Kidney epithelial cell (primary cell): ENCODE measurements around the gene ZIC2. TPM values are rescaled to one million over a fixed set of nuclear protein-coding genes. Genes with fewer than 3 reads are reported as not detected.

Experiments
- DNase-seq: peaks from one replicate; pipeline ENCODE4 v3.0.0-alpha.2; 2010; ENCODE audit warnings: low read depth
- H3K27me3 ChIP-seq: 2 replicates; pipeline ENCODE4 v1.6.0; 2011; ENCODE audit warnings: low read length; ENCODE audit not compliant: control insufficient read depth, insufficient read depth
- H3K36me3 ChIP-seq: 2 replicates; pipeline ENCODE4 v1.5.1; 2011; ENCODE audit warnings: low read length; ENCODE audit not compliant: control insufficient read depth, insufficient read depth
- H3K4me3 ChIP-seq: 2 replicates; pipeline ENCODE4 v1.5.1; 2011; ENCODE audit warnings: low read depth, mild to moderate bottlenecking, control low read depth, low read length
- CTCF ChIP-seq: IDR thresholded peaks from 2 replicates; pipeline ENCODE4 v1.5.1; 2011; ENCODE audit warnings: mild to moderate bottlenecking, moderate library complexity, low read length, control low read depth, inconsistent platforms; ENCODE audit not compliant: insufficient read depth, poor library complexity, severe bottlenecking
- total RNA-seq: library from RNA; depleted of rRNA; stranded (reverse); fragments of >200 nt; gene quantifications from 2 replicates; pipeline ENCODE4 v1.2.3, GENCODE V29; 2015

The ZIC2 gene
- total RNA-seq, 1 donor from 2014 or later, result not detected

- peaks cover 88% of the 10 kb centered on the region for H3K27me3 ChIP-seq
- no peak for DNase-seq
- no peaks in the 10 kb centered on the region for H3K36me3 ChIP-seq
- H3K4me3 ChIP-seq, result no peak overlapping the region
- TF ChIP-seq CTCF, result no peak
Observed at GRCh38 chr13:99993660-99994637, 12.4 kb downstream of the ZIC2 start.

- Histone ChIP-seq H3K36me3 (no peaks in the 10 kb centered on the region), H3K27me3 (peaks cover 82% of the 10 kb centered on the region), H3K4me3 (no peak overlapping the region)
- TF ChIP-seq CTCF, result no peak
- DNase-seq, result no peak
Observed at GRCh38 chr13:99994638-99995020, 13.0 kb downstream of the ZIC2 start.

GRCh38 chr13:99995104-99995588 is 13.6 kb downstream of the ZIC2 start:
- Histone ChIP-seq H3K4me3 (no peak overlapping the region), H3K27me3 (peaks cover 77% of the 10 kb centered on the region), H3K36me3 (no peaks in the 10 kb centered on the region)
- no peak for DNase-seq
- TF ChIP-seq CTCF, result no peak

DNA sequence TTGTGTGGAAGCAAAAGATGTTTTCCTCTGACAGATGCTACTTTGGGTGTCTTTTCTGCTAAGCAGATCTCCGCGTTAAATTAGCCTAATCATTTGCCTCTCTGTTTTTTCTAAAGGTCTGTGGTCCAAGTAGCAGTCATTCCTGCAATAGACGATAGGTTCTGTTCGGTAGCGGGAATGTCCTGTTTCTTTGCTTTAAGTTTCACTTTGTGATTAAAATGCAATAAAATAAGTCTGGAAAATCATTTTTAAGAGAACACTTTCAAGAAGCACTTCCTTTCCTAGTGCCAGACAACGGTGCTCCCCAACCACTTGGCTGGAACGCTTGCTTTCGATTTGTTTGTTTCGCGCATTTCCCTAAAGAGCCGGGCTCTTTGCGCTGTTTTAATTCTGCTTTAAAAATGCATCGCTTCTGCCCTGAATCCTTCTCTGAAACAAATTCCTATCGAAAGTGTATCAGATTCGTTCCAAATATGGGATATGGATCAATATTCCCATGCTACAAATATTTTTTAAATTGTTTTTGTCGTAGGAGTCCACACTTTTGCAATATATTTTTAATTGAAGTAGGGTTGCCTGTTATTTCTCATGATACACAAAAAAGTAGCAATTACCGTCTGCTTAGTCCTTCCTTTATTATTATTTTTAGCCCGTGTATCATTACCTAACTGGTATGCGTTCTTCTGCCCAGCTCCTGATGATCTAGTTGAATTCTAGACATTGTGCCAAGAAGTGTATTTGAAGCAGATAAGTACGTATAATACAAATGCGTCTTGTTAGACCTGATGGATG is 14.2 kb downstream of the ZIC2 start:
- H3K4me3 ChIP-seq, result no peak overlapping the region
- H3K27me3 ChIP-seq, result peaks cover 71% of the 10 kb centered on the region
- no peak for TF ChIP-seq CTCF
- DNase-seq, result no peak
- H3K36me3 ChIP-seq, result no peaks in the 10 kb centered on the region

DNA sequence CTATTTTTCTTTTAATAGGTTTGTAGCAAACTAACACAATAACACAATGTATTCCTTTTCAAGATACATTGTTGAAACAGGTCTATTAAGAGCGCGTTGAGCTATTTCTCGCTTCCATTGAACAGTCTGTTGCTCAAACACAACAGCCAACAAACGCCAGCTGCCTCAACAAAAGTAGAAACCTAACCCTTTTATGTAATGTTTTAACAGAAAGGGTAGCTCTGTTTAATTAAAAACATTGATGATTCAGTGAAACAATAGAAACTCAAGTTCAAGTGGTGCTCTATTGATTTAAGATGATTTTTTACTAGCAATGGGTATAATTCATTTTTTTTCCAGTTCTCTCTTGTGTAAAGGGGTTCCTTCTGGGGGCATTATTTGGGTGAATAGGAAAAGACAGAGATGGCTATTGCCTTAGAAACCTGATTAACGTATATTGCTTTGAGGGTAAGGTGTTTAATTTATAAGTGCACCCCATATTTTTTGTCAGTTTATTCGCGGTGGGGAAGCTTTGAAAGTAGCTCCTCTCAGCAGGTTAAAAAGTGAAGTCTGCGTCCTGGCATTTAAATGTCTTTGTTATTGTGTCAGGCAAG is 14.9 kb downstream of the ZIC2 start:
- Histone ChIP-seq H3K27me3 (peaks cover 64% of the 10 kb centered on the region), H3K36me3 (no peaks in the 10 kb centered on the region), H3K4me3 (no peak overlapping the region)
- no peak for TF ChIP-seq CTCF
- no peak for DNase-seq
